Stimulated activated CD4-positive, alpha-beta T cell treated with anti-CD3 and anti-CD28 coated beads, TNF-alpha, amount 100 ng/mL, for 4 hours (primary cell): ENCODE data around the gene DCHS2.
"Not testable (repeated sequence)": the region's sequence is repeated elsewhere in the genome, so short reads cannot be mapped to it uniquely, and the experiment has no call there.

Source experiments
- DNase-seq, 3 experiments: peaks; one replicate each; pipeline ENCODE4 v3.0.0-alpha.2; 2020; ENCODE audit warnings: low read depth in 3 of 3

Gene DCHS2

GRCh38 chr4:154217384-154217783 is 274.2 kb downstream of the DCHS2 start:
- not testable (repeated sequence) for DNase-seq

GRCh38 chr4:154211506-154211905 is 280.1 kb downstream of the DCHS2 start:
- no peak for DNase-seq

- no peak for DNase-seq
Observed at GRCh38 chr4:154208424-154208823, 283.2 kb downstream of the DCHS2 start.

- DNase-seq = no peak
Observed at GRCh38 chr4:154205471-154205870, 286.1 kb downstream of the DCHS2 start.

- DNase-seq = no peak
Observed at GRCh38 chr4:154194649-154195048, 296.9 kb downstream of the DCHS2 start.

- no peak for DNase-seq
Observed at GRCh38 chr4:154192585-154192984, 299.0 kb downstream of the DCHS2 start.

- no peak for DNase-seq
Observed at GRCh38 chr4:154189346-154189745, 302.3 kb downstream of the DCHS2 start.

GRCh38 chr4:154186888-154187287 is 304.7 kb downstream of the DCHS2 start:
- no peak for DNase-seq

GRCh38 chr4:154186035-154186434 is 305.6 kb downstream of the DCHS2 start:
- no peak for DNase-seq

GRCh38 chr4:154184238-154184637 is 307.4 kb downstream of the DCHS2 start:
- no peak for DNase-seq

- DNase-seq = no peak
Observed at GRCh38 chr4:154183264-154183663, 308.3 kb downstream of the DCHS2 start.
